Effector CD8-positive, alpha-beta T cell (primary cell): ENCODE measurements around the gene CDK15.

Source experiments
- DNase-seq: peaks from one replicate; lab custom pipeline; 2025; lab: John Stamatoyannopoulos, UW

CDK15 gene

GRCh38 chr2:201908901-201909300, 102.6 kb downstream of the CDK15 start:
- no peak for DNase-seq

DNA sequence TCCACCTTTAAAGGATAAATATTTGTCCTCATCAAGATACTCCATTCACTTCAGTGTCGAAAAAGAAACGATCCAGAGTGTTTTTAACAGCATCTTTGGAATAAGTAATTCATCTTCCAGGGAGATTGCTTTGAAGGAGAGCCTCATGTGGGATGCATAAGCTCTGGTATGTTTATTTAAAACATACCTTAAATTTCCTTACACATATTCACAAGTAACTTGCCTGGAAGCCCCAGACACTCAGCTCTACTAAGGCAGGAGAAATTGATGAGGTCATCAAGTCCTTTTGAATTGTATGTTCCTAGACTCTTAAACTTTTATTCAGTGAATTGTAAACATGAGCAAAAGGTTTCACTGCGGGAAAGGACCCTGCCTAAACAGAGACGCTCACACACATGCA, 103.0 kb downstream of the CDK15 start:
- DNase-seq = no peak

DNA sequence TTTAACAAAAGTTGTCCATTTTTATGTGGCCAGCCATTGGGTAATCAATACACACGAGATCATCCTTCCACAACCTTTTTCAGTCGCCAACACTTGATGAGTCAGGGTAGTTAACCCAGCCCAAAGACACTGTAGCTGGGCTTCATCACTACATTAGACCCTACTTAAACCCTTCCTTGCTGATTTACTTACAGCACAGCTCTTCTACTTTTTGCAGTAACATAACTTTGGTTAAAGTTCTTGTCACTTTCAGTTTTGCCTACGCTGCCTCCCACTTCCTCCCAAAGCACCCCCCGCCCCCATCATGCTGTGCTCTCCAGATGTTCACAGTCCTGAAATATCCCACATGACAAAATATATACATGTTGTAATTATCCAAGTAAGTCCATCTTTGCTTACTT, 103.6 kb downstream of the CDK15 start:
- no peak for DNase-seq

- no peak for DNase-seq
Observed at GRCh38 chr2:201911372-201911771, 105.0 kb downstream of the CDK15 start.

DNA sequence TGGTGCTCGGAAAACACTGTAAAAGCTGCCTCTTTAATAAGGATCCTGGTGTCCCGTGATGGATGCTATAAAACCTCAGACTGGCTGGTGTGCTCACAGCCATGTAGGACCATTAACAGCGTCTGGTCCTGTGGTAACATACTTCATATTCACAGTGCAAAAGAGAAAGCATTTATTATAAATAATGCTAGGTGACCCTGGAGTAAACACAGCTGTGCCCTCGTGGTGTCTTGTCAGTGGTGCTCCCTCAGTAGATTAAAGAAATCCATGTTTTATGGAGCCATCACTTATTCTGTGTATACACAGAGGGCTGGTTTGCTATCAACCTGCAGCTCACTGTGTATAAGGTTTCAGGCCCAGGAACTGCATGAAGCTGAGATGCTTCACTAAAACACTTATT, 106.9 kb downstream of the CDK15 start:
- DNase-seq = no peak

- DNase-seq = no peak
Observed at GRCh38 chr2:201915446-201915845, 109.1 kb downstream of the CDK15 start.

GRCh38 chr2:201916565-201916964, 110.2 kb downstream of the CDK15 start:
- DNase-seq = no peak

DNA sequence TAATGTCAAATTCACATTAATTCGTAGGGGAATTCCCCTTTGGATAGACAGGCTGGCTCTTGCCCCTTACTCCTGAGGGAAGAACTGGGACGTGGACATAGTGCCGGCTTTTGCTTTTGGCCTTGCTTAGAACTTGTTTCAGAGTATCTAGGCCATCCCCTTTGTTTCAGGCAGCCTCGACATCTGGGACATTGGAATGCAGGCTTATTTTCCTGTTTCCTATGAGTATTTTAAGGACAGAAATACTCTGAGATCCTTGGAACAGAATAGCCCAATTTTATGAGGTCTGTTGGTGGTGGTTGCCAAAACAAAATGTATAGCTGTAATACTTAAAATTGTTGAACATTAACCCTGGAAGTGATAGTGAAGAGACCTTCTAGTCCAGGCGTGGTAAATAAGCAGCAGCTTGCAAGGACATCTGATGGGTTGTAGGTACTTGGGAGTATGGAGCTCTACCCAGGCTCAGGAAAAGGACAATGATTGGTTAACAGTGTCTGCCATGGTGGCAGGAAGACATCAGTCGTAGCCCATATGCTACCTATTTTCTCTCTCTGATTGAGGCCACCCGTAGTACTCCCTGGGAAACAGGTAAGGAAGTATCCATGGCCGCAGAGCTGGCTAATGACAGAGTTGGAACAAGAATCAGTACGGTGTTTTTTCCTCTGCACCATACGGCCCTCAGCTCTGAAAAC, 112.4 kb downstream of the CDK15 start:
- no peak for DNase-seq

GRCh38 chr2:201919308-201919634, 112.9 kb downstream of the CDK15 start:
- no peak for DNase-seq

DNA sequence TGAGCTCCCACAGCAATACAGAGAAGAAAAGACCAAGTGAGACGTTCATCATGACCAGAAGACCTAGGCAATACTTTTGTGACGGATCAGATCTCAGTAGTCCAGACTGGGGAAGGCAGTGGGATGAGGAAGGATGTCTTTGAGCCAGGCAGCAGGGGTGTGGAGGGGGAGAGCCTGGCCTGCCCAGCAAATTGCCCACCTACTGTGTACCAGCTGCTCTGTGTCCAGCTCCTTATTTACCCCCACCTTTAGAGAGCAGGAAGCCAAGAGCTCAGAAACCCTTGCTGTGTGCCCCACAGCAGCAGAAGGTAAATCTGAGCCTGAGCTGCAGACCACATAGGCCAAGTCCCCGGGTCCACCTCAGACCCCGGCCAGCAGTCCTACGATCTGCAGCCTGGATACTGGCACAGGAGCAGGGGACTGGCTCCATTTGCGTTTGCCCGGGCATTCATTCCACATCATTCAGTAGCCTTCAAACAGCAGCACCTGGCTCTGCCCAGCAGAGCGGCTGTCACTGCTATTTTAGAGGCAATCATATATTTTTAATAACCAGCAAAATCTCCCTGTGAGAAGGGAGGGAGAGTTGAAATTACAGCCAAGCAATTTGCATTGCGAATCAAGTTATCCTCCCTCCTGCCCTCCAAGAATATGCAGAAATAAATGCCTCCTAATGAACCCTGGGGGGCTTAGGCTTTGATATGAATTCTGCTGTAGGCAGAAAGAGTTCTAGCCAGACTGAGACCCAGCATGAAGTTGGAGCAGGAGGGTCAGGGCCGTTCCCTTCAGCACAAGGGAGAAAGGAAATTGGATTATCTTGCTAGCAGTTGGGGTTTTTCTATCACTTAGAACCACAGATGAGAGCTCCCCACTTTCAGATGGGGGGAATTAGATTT, 117.3 kb downstream of the CDK15 start:
- DNase-seq = no peak

DNA sequence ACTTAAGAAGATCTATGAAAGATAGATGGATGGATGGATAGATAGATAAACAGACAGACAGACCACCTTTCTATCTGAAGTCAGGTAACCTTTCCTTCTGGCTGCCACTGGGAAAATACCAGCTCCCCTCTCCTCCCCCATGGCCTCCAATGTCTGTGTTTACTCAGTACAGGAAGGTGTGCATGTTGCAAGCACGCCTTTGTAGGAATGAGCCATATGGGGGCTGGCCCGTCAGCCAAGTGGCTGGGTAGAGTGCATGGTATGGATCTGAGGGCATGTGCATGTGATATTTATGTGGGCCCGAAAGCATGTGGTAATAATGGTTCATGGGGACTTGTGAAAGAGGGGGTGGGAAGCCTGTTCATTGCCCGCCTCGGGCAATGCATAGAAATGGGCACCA, 118.1 kb downstream of the CDK15 start:
- no peak for DNase-seq

- no peak for DNase-seq
Observed at GRCh38 chr2:201925056-201925455, 118.7 kb downstream of the CDK15 start.

GRCh38 chr2:201926067-201926466, 119.7 kb downstream of the CDK15 start:
- no peak for DNase-seq

GRCh38 chr2:201928363-201928762, 122.0 kb downstream of the CDK15 start:
- DNase-seq = no peak

DNA sequence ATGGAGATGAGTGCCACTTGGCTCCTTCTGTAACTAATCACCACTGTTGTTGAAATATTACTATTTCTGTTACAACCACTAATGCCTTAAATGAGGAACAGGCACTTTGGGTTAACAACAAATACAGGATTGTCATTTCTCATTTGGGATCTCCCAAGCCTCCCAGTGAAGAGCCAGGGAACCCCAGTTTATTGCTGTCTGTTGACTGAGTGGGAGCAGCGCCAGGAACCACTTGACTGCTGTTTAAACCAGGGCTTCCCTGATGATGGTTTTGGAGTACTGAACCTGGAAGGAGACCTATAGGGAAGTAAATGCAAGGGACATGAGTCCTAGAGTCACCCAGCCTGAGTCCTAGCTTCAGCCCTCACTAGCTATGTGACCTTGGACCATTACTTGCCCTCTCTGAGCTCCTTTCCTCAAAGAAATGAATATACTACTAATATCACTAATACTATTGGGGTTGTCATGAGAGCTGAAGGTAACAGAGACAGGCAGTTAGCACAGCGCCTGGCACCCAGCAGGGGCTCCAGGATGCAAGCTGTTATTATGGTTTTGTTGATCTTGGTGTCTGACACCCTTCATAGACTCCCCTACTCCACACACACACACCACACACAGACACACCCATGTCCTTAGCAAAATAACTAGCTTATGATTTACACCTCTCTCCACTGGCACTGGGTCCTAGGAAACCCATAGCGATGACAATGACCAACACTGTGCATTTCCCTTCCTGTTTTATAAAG, 123.1 kb downstream of the CDK15 start:
- no peak for DNase-seq

- no peak for DNase-seq
Observed at GRCh38 chr2:201930043-201930442, 123.7 kb downstream of the CDK15 start.

GRCh38 chr2:201930831-201931230, 124.5 kb downstream of the CDK15 start:
- DNase-seq = no peak

DNA sequence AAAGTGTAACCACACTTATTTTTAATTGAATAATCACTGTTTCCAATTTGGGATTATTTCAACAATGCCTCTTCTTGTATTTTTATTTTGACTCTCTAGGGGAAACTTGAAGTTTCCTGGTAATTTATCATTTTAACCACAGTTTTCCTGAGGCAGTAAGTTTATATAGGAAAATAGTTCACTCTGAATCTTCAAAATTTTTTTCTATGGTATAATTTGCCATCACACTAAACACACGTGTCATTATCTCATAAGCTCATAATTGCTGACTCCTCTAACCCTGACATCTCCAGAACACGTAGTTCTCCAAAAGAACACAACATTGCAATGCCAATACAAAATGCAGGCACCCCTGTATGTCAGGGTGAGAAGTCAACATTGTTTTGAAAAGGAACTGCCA, 125.1 kb downstream of the CDK15 start:
- no peak for DNase-seq

DNA sequence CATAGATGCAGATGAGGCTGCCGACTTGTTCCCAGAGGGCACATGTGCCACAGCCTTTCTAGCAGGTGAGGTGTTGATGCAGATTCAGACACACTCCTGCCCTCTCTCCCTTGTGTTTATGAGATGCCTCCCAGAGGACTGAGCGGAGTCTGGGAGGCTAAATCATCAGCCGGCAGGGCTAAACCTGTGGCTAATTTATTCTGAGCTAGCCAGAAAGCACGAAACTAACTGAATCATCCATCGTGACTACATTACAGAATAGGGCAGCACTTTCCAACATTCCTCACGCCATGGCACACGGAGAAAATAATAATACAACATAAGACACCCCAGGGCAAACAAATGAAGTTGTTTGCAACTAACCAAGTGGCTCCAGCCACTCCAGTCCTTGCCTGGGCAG, 125.6 kb downstream of the CDK15 start:
- no peak for DNase-seq

DNA sequence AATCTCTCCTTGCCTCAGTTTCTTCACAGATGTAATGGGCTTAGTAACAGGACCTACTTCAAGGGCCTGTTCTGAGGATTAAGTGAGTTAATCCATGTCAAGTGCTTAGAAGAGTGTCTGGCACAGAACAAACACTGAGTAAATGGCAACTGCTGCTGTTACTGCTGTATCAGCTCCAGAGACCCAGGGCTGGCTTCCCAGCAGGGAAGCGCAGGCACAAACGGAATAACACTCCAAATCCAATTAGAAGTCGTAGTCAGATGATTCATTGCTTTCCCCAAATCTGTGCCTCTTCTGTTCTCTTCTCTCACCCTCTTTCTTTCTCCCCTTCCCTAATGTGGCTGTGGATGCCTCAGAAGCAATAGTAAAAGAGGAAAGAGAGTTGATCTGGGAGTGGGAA, 126.2 kb downstream of the CDK15 start:
- no peak for DNase-seq

DNA sequence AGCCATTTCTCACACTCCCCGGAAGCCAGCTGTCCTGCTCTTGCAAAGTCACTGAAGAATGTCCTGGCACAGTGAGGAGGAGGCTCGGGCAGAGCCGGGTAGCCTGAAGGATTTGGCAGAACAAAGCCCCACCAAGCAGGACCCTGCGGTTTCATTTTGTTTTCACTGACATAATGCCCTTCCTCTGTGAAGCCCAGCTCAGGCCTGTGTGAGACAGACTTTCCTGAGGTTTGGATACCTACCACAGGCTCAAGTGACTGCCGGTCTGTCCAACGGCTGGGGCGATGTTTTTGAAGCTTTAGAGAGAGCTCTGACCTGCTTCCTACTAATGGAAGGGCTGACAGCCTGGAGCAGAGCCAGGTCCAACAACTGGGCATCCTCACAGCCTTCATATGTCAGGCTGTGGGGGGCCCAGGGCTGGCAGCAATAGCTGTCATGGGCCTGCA, 127.5 kb downstream of the CDK15 start:
- DNase-seq = no peak

- DNase-seq = no peak
Observed at GRCh38 chr2:201936817-201937216, 130.5 kb downstream of the CDK15 start.

- no peak for DNase-seq
Observed at GRCh38 chr2:201937343-201937742, 131.0 kb downstream of the CDK15 start.
